Measurements from ENCODE around the gene LOXHD1. TPM values are rescaled to one million over a fixed set of nuclear protein-coding genes. Genes with fewer than 3 reads are reported as not detected.

Gene LOXHD1
- polyA plus RNA-seq, 6 donors from 2014 or later = not detected

GRCh38 chr18:46660957-46661749, 4.1 kb upstream of the LOXHD1 start:
- peak overlapping the region in 1 of 6 donors; percentile 36 for H3K27ac Mint-ChIP-seq

GRCh38 chr18:46659484-46659883, 2.5 kb upstream of the LOXHD1 start:
- Mint-ChIP-seq H3K4me1 (no peaks in the 10 kb centered on the region), H3K27ac (no peak overlapping the region), H3K27me3 (peaks cover 9 to 11% (median 11%) of the 10 kb centered on the region in 3 donors), H3K36me3 (no peaks in the 10 kb centered on the region), H3K9me3 (peaks cover 0 to 3% (median 0%) of the 10 kb centered on the region in 7 donors), H3K4me3 (no peak overlapping the region)
- DNase-seq (no peak), ATAC-seq (ENCODE audit: low read depth in 2 of 2) (no peak)

More at GRCh38 chr18:46660957-46661749, 4.1 kb upstream of the LOXHD1 start:
- no peak overlapping the region for H3K4me3 Mint-ChIP-seq
- peaks cover 0 to 3% (median 0%) of the 10 kb centered on the region in 7 donors for H3K9me3 Mint-ChIP-seq
- H3K4me1 Mint-ChIP-seq = no peaks in the 10 kb centered on the region
- ATAC-seq (ENCODE audit: low read depth in 2 of 2) (no peak), DNase-seq (no peak)
- H3K27me3 Mint-ChIP-seq = peaks cover 9 to 23% (median 20%) of the 10 kb centered on the region in 3 donors
- H3K36me3 Mint-ChIP-seq = no peaks in the 10 kb centered on the region

- no peaks in the 10 kb centered on the region for H3K4me1 Mint-ChIP-seq
- no peak for DNase-seq
- peaks cover 5 to 10% (median 9%) of the 10 kb centered on the region in 3 donors for H3K27me3 Mint-ChIP-seq
- no peaks in the 10 kb centered on the region for H3K36me3 Mint-ChIP-seq
- H3K27ac Mint-ChIP-seq = no peak overlapping the region
- H3K4me3 Mint-ChIP-seq = no peak overlapping the region
- ATAC-seq (ENCODE audit: low read depth in 2 of 2) = no peak
- H3K9me3 Mint-ChIP-seq = no peaks in the 10 kb centered on the region
These were observed 500 bp downstream of the LOXHD1 start for GRCh38 chr18:46656326-46657114.

- ATAC-seq (ENCODE audit: low read depth in 2 of 2) = no peak
- Mint-ChIP-seq H3K4me1 (no peaks in the 10 kb centered on the region), H3K4me3 (no peak overlapping the region), H3K27me3 (peaks cover 9 to 41% (median 11%) of the 10 kb centered on the region in 3 donors), H3K27ac (peak overlapping the region in 1 of 6 donors; percentile 51), H3K36me3 (no peaks in the 10 kb centered on the region), H3K9me3 (no peaks in the 10 kb centered on the region)
- no peak for DNase-seq
These were observed 4.6 kb downstream of the LOXHD1 start for GRCh38 chr18:46652372-46652771.

GRCh38 chr18:46650681-46651080, 6.3 kb downstream of the LOXHD1 start:
- Mint-ChIP-seq H3K36me3 (no peaks in the 10 kb centered on the region), H3K4me1 (no peaks in the 10 kb centered on the region), H3K9me3 (no peaks in the 10 kb centered on the region), H3K27me3 (peaks cover 9 to 54% (median 19%) of the 10 kb centered on the region in 3 donors), H3K4me3 (no peak overlapping the region), H3K27ac (no peak overlapping the region)
- no peak for DNase-seq
- no peak for ATAC-seq (ENCODE audit: low read depth in 2 of 2)

- DNase-seq = no peak
- no peak for ATAC-seq (ENCODE audit: low read depth in 2 of 2)
- Mint-ChIP-seq H3K27me3 (peaks cover 9 to 59% (median 25%) of the 10 kb centered on the region in 3 donors), H3K9me3 (no peaks in the 10 kb centered on the region), H3K4me3 (no peak overlapping the region), H3K4me1 (no peaks in the 10 kb centered on the region), H3K36me3 (no peaks in the 10 kb centered on the region), H3K27ac (no peak overlapping the region)
These were observed 7.8 kb downstream of the LOXHD1 start for GRCh38 chr18:46649071-46649862.

GRCh38 chr18:46646468-46646867, 10.6 kb downstream of the LOXHD1 start:
- H3K36me3 Mint-ChIP-seq = no peaks in the 10 kb centered on the region
- no peak for ATAC-seq (ENCODE audit: low read depth in 2 of 2)
- H3K27ac Mint-ChIP-seq = no peak overlapping the region
- DNase-seq = no peak
- H3K27me3 Mint-ChIP-seq = peaks cover 0 to 62% (median 25%) of the 10 kb centered on the region in 3 donors
- no peaks in the 10 kb centered on the region for H3K9me3 Mint-ChIP-seq
- H3K4me3 Mint-ChIP-seq = no peak overlapping the region
- H3K4me1 Mint-ChIP-seq = no peaks in the 10 kb centered on the region

GRCh38 chr18:46642561-46642960, 14.5 kb downstream of the LOXHD1 start:
- peaks cover 0 to under 1% (median 0%) of the 10 kb centered on the region in 7 donors for H3K9me3 Mint-ChIP-seq
- ATAC-seq (ENCODE audit: low read depth in 2 of 2) (no peak), DNase-seq (no peak)
- no peak overlapping the region for H3K4me3 Mint-ChIP-seq
- H3K4me1 Mint-ChIP-seq = no peaks in the 10 kb centered on the region
- H3K36me3 Mint-ChIP-seq = no peaks in the 10 kb centered on the region
- H3K27me3 Mint-ChIP-seq = peaks cover 2 to 42% (median 23%) of the 10 kb centered on the region in 3 donors
- H3K27ac Mint-ChIP-seq = no peak overlapping the region

GRCh38 chr18:46641917-46642316, 15.1 kb downstream of the LOXHD1 start:
- no peaks in the 10 kb centered on the region for H3K4me1 Mint-ChIP-seq
- H3K9me3 Mint-ChIP-seq = peaks cover 0 to 2% (median 0%) of the 10 kb centered on the region in 7 donors
- peak overlapping the region in 1 of 6 donors; percentile 17 for H3K27ac Mint-ChIP-seq
- no peaks in the 10 kb centered on the region for H3K36me3 Mint-ChIP-seq
- H3K4me3 Mint-ChIP-seq = no peak overlapping the region
- DNase-seq (no peak), ATAC-seq (ENCODE audit: low read depth in 2 of 2) (no peak)
- peaks cover 6 to 36% (median 17%) of the 10 kb centered on the region in 3 donors for H3K27me3 Mint-ChIP-seq

GRCh38 chr18:46639386-46639785, 17.6 kb downstream of the LOXHD1 start:
- H3K27me3 Mint-ChIP-seq = peaks cover 10 to 23% (median 12%) of the 10 kb centered on the region in 3 donors
- no peak overlapping the region for H3K4me3 Mint-ChIP-seq
- H3K36me3 Mint-ChIP-seq = no peaks in the 10 kb centered on the region
- H3K4me1 Mint-ChIP-seq = no peaks in the 10 kb centered on the region
- peaks cover 0 to 2% (median 0%) of the 10 kb centered on the region in 7 donors for H3K9me3 Mint-ChIP-seq
- DNase-seq (no peak), ATAC-seq (ENCODE audit: low read depth in 2 of 2) (no peak)
- no peak overlapping the region for H3K27ac Mint-ChIP-seq

- DNase-seq (no peak), ATAC-seq (ENCODE audit: low read depth in 2 of 2) (no peak)
- no peak overlapping the region for H3K27ac Mint-ChIP-seq
- no peaks in the 10 kb centered on the region for H3K4me1 Mint-ChIP-seq
- H3K9me3 Mint-ChIP-seq = peaks cover 0 to 11% (median 2%) of the 10 kb centered on the region in 7 donors
- H3K4me3 Mint-ChIP-seq = no peak overlapping the region
- H3K36me3 Mint-ChIP-seq = no peaks in the 10 kb centered on the region
- H3K27me3 Mint-ChIP-seq = peaks cover 9 to 22% (median 16%) of the 10 kb centered on the region in 3 donors
These were observed 20.9 kb downstream of the LOXHD1 start for GRCh38 chr18:46636040-46636630.

GRCh38 chr18:46632401-46633071, 24.5 kb downstream of the LOXHD1 start:
- Mint-ChIP-seq H3K4me1 (no peaks in the 10 kb centered on the region), H3K4me3 (no peak overlapping the region), H3K36me3 (no peaks in the 10 kb centered on the region), H3K9me3 (peaks cover 0 to 11% (median 4%) of the 10 kb centered on the region in 7 donors), H3K27me3 (peaks cover 15 to 26% (median 20%) of the 10 kb centered on the region in 3 donors), H3K27ac (no peak overlapping the region)
- DNase-seq = no peak
- no peak for ATAC-seq (ENCODE audit: low read depth in 2 of 2)
